ENCODE measurements around the gene ECE1. TPM values are rescaled to one million over a fixed set of nuclear protein-coding genes. Genes with fewer than 3 reads are reported as not detected.
A peak's percentile ranks its signal among the peaks of the same experiment; 100 is the strongest.

Gene ECE1
- total RNA-seq, 5 donors from 2014 or later (not counting 1 experiment from before 2014, with no cell fraction given), result 81.0 to 94.5 (median 87.1) TPM

- peaks cover 78 to 86% (median 85%) of the 10 kb centered on the region in 3 donors for H3K4me1 Mint-ChIP-seq
- POLR2A ChIA-PET, result interaction anchor here in 1 of 2 donors (1.2 kb wide), 1 partner anchor 40 kb away, joined by 4 read pairs; no protein-coding TSS in a partner anchor
- H3K27ac Mint-ChIP-seq, result peak overlapping the region; percentile 86 to 87
- no peak for ATAC-seq (replicated peaks in 1 of 4)
- no peaks in the 10 kb centered on the region for H3K9me3 Mint-ChIP-seq
- peaks cover 9% of the 10 kb centered on the region for H3K36me3 Mint-ChIP-seq
- H3K27ac ChIP-seq (ENCODE audit: low read length), result peak overlapping the region; percentile 44
- peaks cover 52 to 80% of the 10 kb centered on the region in 2 experiments for H3K4me1 ChIP-seq (ENCODE audit: control insufficient read depth in 1 of 2, extremely low read depth in 1 of 2, insufficient read depth in 2 of 2, low read length in 2 of 2)
- H3K4me3 ChIP-seq (ENCODE audit: control insufficient read depth in 1 of 2, extremely low read depth in 1 of 2, low read length in 1 of 2), result no peak overlapping the region
- no peak for DNase-seq
- no peaks in the 10 kb centered on the region for H3K27me3 ChIP-seq (replicated peaks in 1 of 2; ENCODE audit: control insufficient read depth in 2 of 2, extremely low read depth in 1 of 2, insufficient read depth in 2 of 2, low read length in 1 of 2)
- H3K27me3 Mint-ChIP-seq, result no peaks in the 10 kb centered on the region
- no CpG with 5 or more reads among the region's 8 CpGs for WGBS (ENCODE audit: insufficient coverage)
- H3K4me3 Mint-ChIP-seq, result peak overlapping the region in 1 of 3 donors; percentile 17
- CTCF ChIA-PET, result interaction anchor here (0.6 to 2.8 kb wide), 4 partner anchors 39 to 220 kb away, joined by 3 to 37 read pairs (median 4); no protein-coding TSS in a partner anchor
- no peaks in the 10 kb centered on the region for H3K36me3 ChIP-seq (ENCODE audit: control insufficient read depth in 2 of 2, extremely low read depth in 1 of 2, insufficient read depth in 1 of 2, low read length in 1 of 2)
- no peaks in the 10 kb centered on the region for H3K9me3 ChIP-seq
Observed at GRCh38 chr1:21332554-21333311, 42.5 kb upstream of the ECE1 start.

DNA sequence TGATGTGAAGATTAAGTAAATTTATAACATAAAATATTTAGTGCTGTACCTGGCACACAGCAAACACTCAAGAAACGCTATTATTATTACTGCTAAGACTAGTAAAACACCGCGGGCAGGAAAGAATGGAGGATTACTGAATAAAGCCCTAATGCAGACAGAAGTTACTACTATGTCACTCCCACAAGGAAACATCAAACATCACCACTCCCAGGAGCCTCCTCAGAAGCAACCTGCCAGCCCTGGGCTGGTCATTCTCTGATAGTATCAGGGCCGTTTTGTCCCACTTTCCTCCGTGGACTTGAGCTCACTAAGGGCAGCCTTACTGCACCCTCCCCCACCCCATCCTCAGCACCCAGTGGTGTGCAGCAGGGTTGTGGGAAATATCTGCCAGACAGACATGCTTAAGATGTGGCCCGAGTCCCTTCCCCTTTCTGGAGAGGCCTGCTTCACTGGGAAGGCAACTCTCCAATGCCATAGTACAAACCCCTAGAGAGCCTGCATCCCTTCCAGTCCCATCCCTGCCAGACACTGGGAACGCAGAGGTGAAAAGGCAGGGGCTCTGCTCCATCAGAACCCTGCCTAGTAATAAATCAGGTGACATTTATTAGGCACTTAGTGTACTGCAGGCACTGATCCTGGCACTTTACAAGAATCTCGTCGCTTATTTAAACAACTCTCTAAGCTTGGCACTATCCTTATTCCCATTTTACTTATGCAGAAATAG is 41.7 kb upstream of the ECE1 start:
- Mint-ChIP-seq H3K27me3 (no peaks in the 10 kb centered on the region), H3K36me3 (peaks cover 9% of the 10 kb centered on the region), H3K27ac (peak overlapping the region; percentile 84 to 87), H3K9me3 (no peaks in the 10 kb centered on the region), H3K4me1 (peaks cover 76 to 86% (median 85%) of the 10 kb centered on the region in 3 donors), H3K4me3 (no peak overlapping the region)
- no peaks in the 10 kb centered on the region for H3K36me3 ChIP-seq (ENCODE audit: control insufficient read depth in 2 of 2, extremely low read depth in 1 of 2, insufficient read depth in 1 of 2, low read length in 1 of 2)
- H3K27me3 ChIP-seq (replicated peaks in 1 of 2; ENCODE audit: control insufficient read depth in 2 of 2, extremely low read depth in 1 of 2, insufficient read depth in 2 of 2, low read length in 1 of 2), result no peaks in the 10 kb centered on the region
- ATAC-seq (replicated peaks in 1 of 4), result no peak
- peaks cover 46 to 80% of the 10 kb centered on the region in 2 experiments for H3K4me1 ChIP-seq (ENCODE audit: control insufficient read depth in 1 of 2, extremely low read depth in 1 of 2, insufficient read depth in 2 of 2, low read length in 2 of 2)
- ChIA-PET CTCF (interaction anchor here in 1 of 2 donors (1.5 kb wide), 1 partner anchor 62 kb away, joined by 4 read pairs; no protein-coding TSS in a partner anchor), POLR2A (no interaction called here)
- peak overlapping the region; percentile 30 for H3K27ac ChIP-seq (ENCODE audit: low read length)
- WGBS (ENCODE audit: insufficient coverage), result 77% methylated on average over 4 of the region's 9 CpGs
- no peak overlapping the region for H3K4me3 ChIP-seq (ENCODE audit: control insufficient read depth in 1 of 2, extremely low read depth in 1 of 2, low read length in 1 of 2)
- no peak for DNase-seq
- no peaks in the 10 kb centered on the region for H3K9me3 ChIP-seq

- no peaks in the 10 kb centered on the region for H3K9me3 Mint-ChIP-seq
- WGBS (ENCODE audit: insufficient coverage), result 79% methylated on average over 1 of the region's 2 CpGs
- Histone ChIP-seq H3K9me3 (no peaks in the 10 kb centered on the region), H3K4me1 (ENCODE audit: control insufficient read depth in 1 of 2, extremely low read depth in 1 of 2, insufficient read depth in 2 of 2, low read length in 2 of 2) (peaks cover 50 to 80% of the 10 kb centered on the region in 2 experiments), H3K36me3 (ENCODE audit: control insufficient read depth in 2 of 2, extremely low read depth in 1 of 2, insufficient read depth in 1 of 2, low read length in 1 of 2) (no peaks in the 10 kb centered on the region), H3K27me3 (replicated peaks in 1 of 2; ENCODE audit: control insufficient read depth in 2 of 2, extremely low read depth in 1 of 2, insufficient read depth in 2 of 2, low read length in 1 of 2) (no peaks in the 10 kb centered on the region), H3K27ac (ENCODE audit: low read length) (peak overlapping the region; percentile 11), H3K4me3 (ENCODE audit: control insufficient read depth in 1 of 2, extremely low read depth in 1 of 2, low read length in 1 of 2) (no peak overlapping the region)
- peaks cover 9% of the 10 kb centered on the region for H3K36me3 Mint-ChIP-seq
- H3K4me1 Mint-ChIP-seq, result peaks cover 80 to 92% (median 88%) of the 10 kb centered on the region in 3 donors
- no peak for DNase-seq
- ATAC-seq (replicated peaks in 1 of 4), result no peak
- no peaks in the 10 kb centered on the region for H3K27me3 Mint-ChIP-seq
- H3K27ac Mint-ChIP-seq, result peak overlapping the region; percentile 92 to 93
- peak overlapping the region in 2 of 3 donors; percentile 49 to 62 for H3K4me3 Mint-ChIP-seq
- ChIA-PET POLR2A (interaction anchor here in 1 of 2 donors (0.6 kb wide), 1 partner anchor 18 kb away, joined by 3 read pairs; no protein-coding TSS in a partner anchor), CTCF (no interaction called here)
Observed at GRCh38 chr1:21330544-21330943, 40.3 kb upstream of the ECE1 start.

GRCh38 chr1:21329209-21329844 is 39.1 kb upstream of the ECE1 start:
- Mint-ChIP-seq H3K4me1 (peaks cover 80 to 92% (median 88%) of the 10 kb centered on the region in 3 donors), H3K36me3 (peaks cover 9% of the 10 kb centered on the region), H3K9me3 (no peaks in the 10 kb centered on the region), H3K27ac (peak overlapping the region; percentile 90 to 91), H3K27me3 (no peaks in the 10 kb centered on the region), H3K4me3 (peak overlapping the region; percentile 1 to 44 (median 22))
- Histone ChIP-seq H3K4me3 (ENCODE audit: control insufficient read depth in 1 of 2, extremely low read depth in 1 of 2, low read length in 1 of 2) (peak overlapping the region in 1 of 2 donors; percentile 4), H3K4me1 (ENCODE audit: control insufficient read depth in 1 of 2, extremely low read depth in 1 of 2, insufficient read depth in 2 of 2, low read length in 2 of 2) (peaks cover 52 to 80% of the 10 kb centered on the region in 2 experiments), H3K27me3 (replicated peaks in 1 of 2; ENCODE audit: control insufficient read depth in 2 of 2, extremely low read depth in 1 of 2, insufficient read depth in 2 of 2, low read length in 1 of 2) (no peaks in the 10 kb centered on the region), H3K27ac (ENCODE audit: low read length) (peak overlapping the region; percentile 33), H3K9me3 (no peaks in the 10 kb centered on the region), H3K36me3 (ENCODE audit: control insufficient read depth in 2 of 2, extremely low read depth in 1 of 2, insufficient read depth in 1 of 2, low read length in 1 of 2) (no peaks in the 10 kb centered on the region)
- CTCF ChIA-PET, result no interaction called here
- ATAC-seq (replicated peaks in 1 of 4), result peak; percentile 15 to 41 (median 26)
- DNase-seq, result peak in 8 of 35 experiments; percentile 10 to 43 (median 31)
- WGBS (ENCODE audit: insufficient coverage), result 63% methylated on average over 6 of the region's 7 CpGs
- POLR2A ChIA-PET, result no interaction called here

DNA sequence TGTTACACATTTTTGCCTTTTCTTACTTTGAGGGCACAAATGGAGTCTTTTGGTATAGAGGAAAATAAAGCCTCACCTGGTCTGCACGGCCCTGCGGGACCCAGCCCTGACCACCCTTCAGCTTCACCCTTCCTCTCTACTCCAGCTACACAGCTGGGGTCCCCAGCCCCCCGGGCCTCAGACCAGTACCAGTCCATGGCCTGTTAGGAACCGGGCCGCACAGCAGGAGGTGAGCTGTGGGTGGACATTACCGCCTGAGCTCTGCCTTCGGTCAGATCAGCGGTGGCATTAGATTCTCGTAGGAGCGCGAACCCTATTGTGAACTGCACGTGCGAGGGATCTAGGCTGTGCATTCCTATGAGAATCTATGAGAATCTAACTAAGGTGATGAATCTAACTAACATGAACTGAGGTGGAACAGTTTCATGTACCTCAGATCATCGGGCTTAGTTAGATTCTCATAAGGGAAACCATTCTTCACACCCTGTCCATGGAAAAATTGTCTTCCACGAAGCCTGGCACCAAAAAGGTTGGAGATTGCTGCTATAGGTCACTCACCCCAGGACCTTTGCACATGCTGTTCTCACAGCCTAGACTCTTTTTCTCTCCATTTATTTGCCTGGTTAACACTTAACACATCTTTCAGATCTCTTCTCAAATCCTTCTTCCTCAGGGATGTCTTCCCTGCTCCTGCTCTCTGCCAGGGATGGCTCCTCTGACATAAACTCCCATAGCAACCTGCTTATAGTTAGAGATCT is 37.5 kb upstream of the ECE1 start:
- no peak overlapping the region for H3K4me3 ChIP-seq (ENCODE audit: control insufficient read depth in 1 of 2, extremely low read depth in 1 of 2, low read length in 1 of 2)
- no peak overlapping the region for H3K27ac ChIP-seq (ENCODE audit: low read length)
- DNase-seq (no peak), ATAC-seq (replicated peaks in 1 of 4) (no peak)
- ChIA-PET POLR2A (no interaction called here), CTCF (interaction anchor here (0.6 kb wide), 2 partner anchors 37 to 40 kb away, joined by 3 to 5 read pairs; no protein-coding TSS in a partner anchor)
- H3K27me3 Mint-ChIP-seq, result no peaks in the 10 kb centered on the region
- H3K36me3 ChIP-seq (ENCODE audit: control insufficient read depth in 2 of 2, extremely low read depth in 1 of 2, insufficient read depth in 1 of 2, low read length in 1 of 2), result no peaks in the 10 kb centered on the region
- H3K27ac Mint-ChIP-seq, result peak overlapping the region; percentile 90 to 97
- peaks cover 9% of the 10 kb centered on the region for H3K36me3 Mint-ChIP-seq
- WGBS (ENCODE audit: insufficient coverage), result 96% methylated on average over 11 of the region's 15 CpGs
- H3K9me3 Mint-ChIP-seq, result no peaks in the 10 kb centered on the region
- H3K4me1 Mint-ChIP-seq, result peaks cover 80 to 93% (median 90%) of the 10 kb centered on the region in 3 donors
- peak overlapping the region in 1 of 3 donors; percentile 40 for H3K4me3 Mint-ChIP-seq
- H3K4me1 ChIP-seq (ENCODE audit: control insufficient read depth in 1 of 2, extremely low read depth in 1 of 2, insufficient read depth in 2 of 2, low read length in 2 of 2), result peaks cover 58 to 82% of the 10 kb centered on the region in 2 experiments
- H3K27me3 ChIP-seq (replicated peaks in 1 of 2; ENCODE audit: control insufficient read depth in 2 of 2, extremely low read depth in 1 of 2, insufficient read depth in 2 of 2, low read length in 1 of 2), result no peaks in the 10 kb centered on the region
- H3K9me3 ChIP-seq, result no peaks in the 10 kb centered on the region

Measured in T-cell (primary cell).